HEK293 (cell line): ENCODE measurements around the gene VAMP5.
A peak's percentile ranks its signal among the peaks of the same experiment; 100 is the strongest.

Experiments used
- CTCF ChIA-PET: fragments of 350-600 bp; formaldehyde crosslinking; extraction: SDS; loops from one replicate; lab custom pipeline; 2021; ENCODE audit warnings: antibody characterized with exemption; lab: Yijun Ruan, JAX
- POLR2A ChIA-PET: fragments of 300-600 bp; formaldehyde crosslinking; extraction: SDS; loops from one replicate; lab custom pipeline; 2020; ENCODE audit warnings: antibody characterized with exemption, inconsistent platforms; lab: Yijun Ruan, JAX
- H3K27ac ChIP-seq: fragments of 200-500 bp; sonication (Bioruptor generic); 2 replicates; pipeline ENCODE4 v1.5.1; 2014; ENCODE audit warnings: low read depth, low read length, control low read depth, inconsistent platforms; ENCODE audit errors: extremely low read depth
- H3K36me3 ChIP-seq, 2 experiments: fragments of 200-500 bp in 1 of 2; sonication (Bioruptor generic) in 1 of 2; 1 replicate in 1 of 2; 2 replicates in 1 of 2; pipeline ENCODE4 v1.5.1; 2014 to 2017; ENCODE audit warnings: inconsistent platforms in 2 of 2, low read length in 2 of 2; ENCODE audit not compliant: control insufficient read depth in 2 of 2, insufficient read depth in 1 of 2
- H3K4me1 ChIP-seq: fragments of 200-500 bp; sonication (Bioruptor generic); 2 replicates; pipeline ENCODE4 v1.5.1; 2014; ENCODE audit warnings: mild to moderate bottlenecking, low read length, inconsistent platforms; ENCODE audit not compliant: control insufficient read depth, insufficient read depth
- H3K4me3 ChIP-seq: 2 replicates; pipeline ENCODE4 v1.5.1; 2011; ENCODE audit warnings: low read depth, mild to moderate bottlenecking, control low read depth, low read length, moderate library complexity
- H3K9me3 ChIP-seq: fragments of 200-500 bp; sonication (Bioruptor generic); 2 replicates; pipeline ENCODE4 v1.5.1; 2014; ENCODE audit warnings: low read depth, low read length, inconsistent platforms; ENCODE audit not compliant: control insufficient read depth, insufficient read depth
- ATF2 ChIP-seq: fragments of 450-650 bp; formaldehyde crosslinking; IDR thresholded peaks from 2 replicates; pipeline ENCODE4 v1.5.1; 2016; ENCODE audit warnings: missing biosample characterization, missing genetic modification characterization, low read depth
- MZF1 ChIP-seq: fragments of 450-650 bp; formaldehyde crosslinking; IDR thresholded peaks from 2 replicates; pipeline ENCODE4 v1.5.1; 2017; ENCODE audit warnings: missing biosample characterization, missing genetic modification characterization, borderline replicate concordance
- SCRT2 ChIP-seq: fragments of 450-650 bp; formaldehyde crosslinking; IDR thresholded peaks from 2 replicates; pipeline ENCODE4 v1.5.1; 2016; ENCODE audit warnings: missing biosample characterization, missing genetic modification characterization
- ZBTB8A ChIP-seq: fragments of 450-650 bp; formaldehyde crosslinking; IDR thresholded peaks from 2 replicates; pipeline ENCODE4 v1.5.1; 2016; ENCODE audit warnings: missing biosample characterization, missing genetic modification characterization
- ZFP3 ChIP-seq: fragments of 450-650 bp; formaldehyde crosslinking; IDR thresholded peaks from 2 replicates; pipeline ENCODE4 v1.5.1; 2016; ENCODE audit warnings: low read depth, missing biosample characterization, missing genetic modification characterization
- ZNF184 ChIP-seq: fragments of 450-650 bp; IDR thresholded peaks from 2 replicates; pipeline ENCODE4 v1.5.1; 2018; ENCODE audit warnings: missing biosample characterization, mild to moderate bottlenecking, missing genetic modification characterization
- ZNF23 ChIP-seq: fragments of 450-650 bp; formaldehyde crosslinking; IDR thresholded peaks from 2 replicates; pipeline ENCODE4 v1.5.1; 2016; ENCODE audit warnings: missing biosample characterization, missing genetic modification characterization, borderline replicate concordance
- ZNF292 ChIP-seq: fragments of 450-650 bp; formaldehyde crosslinking; IDR thresholded peaks from 2 replicates; pipeline ENCODE4 v1.5.1; 2016; ENCODE audit warnings: low read depth, missing biosample characterization, missing genetic modification characterization, borderline replicate concordance
- ZNF302 ChIP-seq: fragments of 450-650 bp; formaldehyde crosslinking; IDR thresholded peaks from 2 replicates; pipeline ENCODE4 v1.5.1; 2016; ENCODE audit warnings: missing biosample characterization, missing genetic modification characterization, low read depth
- ZNF350 ChIP-seq: fragments of 450-650 bp; formaldehyde crosslinking; IDR thresholded peaks from 2 replicates; pipeline ENCODE4 v1.5.0; 2017; ENCODE audit warnings: missing biosample characterization, mild to moderate bottlenecking, missing genetic modification characterization
- ZNF398 ChIP-seq: fragments of 450-650 bp; formaldehyde crosslinking; IDR thresholded peaks from 2 replicates; pipeline ENCODE4 v1.5.1; 2017; ENCODE audit warnings: missing biosample characterization, missing genetic modification characterization
- ZNF48 ChIP-seq: fragments of 450-650 bp; formaldehyde crosslinking; IDR thresholded peaks from 2 replicates; pipeline ENCODE4 v1.5.1; 2016; ENCODE audit warnings: missing biosample characterization, missing genetic modification characterization
- ZNF513 ChIP-seq: fragments of 450-650 bp; IDR thresholded peaks from 2 replicates; pipeline ENCODE4 v1.5.1; 2018; ENCODE audit warnings: missing biosample characterization, missing genetic modification characterization
- ZNF521 ChIP-seq: fragments of 450-650 bp; formaldehyde crosslinking; IDR thresholded peaks from 2 replicates; pipeline ENCODE4 v1.5.1; 2017; ENCODE audit warnings: missing biosample characterization, mild to moderate bottlenecking, missing genetic modification characterization
- ZNF530 ChIP-seq: fragments of 450-650 bp; formaldehyde crosslinking; IDR thresholded peaks from 2 replicates; pipeline ENCODE4 v1.5.1; 2016; ENCODE audit warnings: low read depth, missing biosample characterization, missing genetic modification characterization
- ZNF623 ChIP-seq: fragments of 450-650 bp; formaldehyde crosslinking; IDR thresholded peaks from 2 replicates; pipeline ENCODE4 v1.5.1; 2016; ENCODE audit warnings: missing biosample characterization, missing genetic modification characterization
- TF ChIP-seq, protein P1 (sequence below): fragments of 450-650 bp; formaldehyde crosslinking; IDR thresholded peaks from 2 replicates; pipeline ENCODE4 v1.5.1; 2016; ENCODE audit warnings: missing biosample characterization, missing genetic modification characterization
- TF ChIP-seq, protein P2 (sequence below): fragments of 450-650 bp; formaldehyde crosslinking; IDR thresholded peaks from 2 replicates; pipeline ENCODE4 v1.5.1; 2016; ENCODE audit warnings: missing biosample characterization, missing genetic modification characterization
- TF ChIP-seq, protein P3 (sequence below): fragments of 450-650 bp; formaldehyde crosslinking; IDR thresholded peaks from 2 replicates; pipeline ENCODE4 v1.5.1; 2016; ENCODE audit warnings: missing biosample characterization, missing genetic modification characterization, borderline replicate concordance

VAMP5 gene

DNA sequence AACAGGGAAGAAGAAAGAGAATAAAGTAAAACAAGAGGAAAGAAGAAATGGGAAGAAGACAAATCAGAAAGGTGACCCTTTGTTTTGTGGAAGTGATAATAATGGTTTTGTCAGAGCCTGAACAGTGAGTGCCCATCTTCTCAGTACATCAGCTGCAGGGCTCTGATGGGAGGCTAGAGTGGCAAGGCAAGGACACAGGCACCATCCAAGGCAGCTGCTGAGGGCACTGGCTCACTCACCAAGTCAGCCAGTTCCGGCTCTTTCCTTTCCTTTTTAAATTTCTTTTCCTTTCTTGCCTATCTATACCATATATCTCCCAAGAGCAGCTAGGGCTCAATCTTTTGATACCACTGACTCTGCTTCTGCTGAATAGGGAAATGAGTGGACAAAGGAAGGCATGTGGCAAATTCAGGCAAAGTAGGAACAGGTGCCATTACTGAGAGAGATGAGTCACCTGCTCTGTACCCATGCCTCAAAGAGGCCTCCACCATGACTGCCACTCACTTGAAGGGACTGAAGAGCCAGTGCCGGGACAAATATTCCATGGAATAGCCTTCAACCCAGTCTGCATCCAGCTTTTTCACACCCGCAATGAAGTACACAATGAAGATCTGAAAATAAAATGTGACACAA, 29.1 kb upstream of the VAMP5 start:
- no peaks in the 10 kb centered on the region for H3K9me3 ChIP-seq
- TF ChIP-seq ZBTB8A (no peak), ZNF530 (peak; percentile 78; the same call in 1 of the 2 replicates), SCRT2 (tag by site-specific recombination) (peak; percentile 47; the same call in 1 of the 2 replicates)
- ChIA-PET POLR2A (interaction anchor here (12.3 kb wide), 1 partner anchor 16 kb away, joined by 106 read pairs; the partner anchor contains the start of gene MAT2A), CTCF (interaction anchor here (0.6 to 9.8 kb wide), 5 partner anchors 31 to 1859 kb away, joined by 3 to 62 read pairs (median 3); no protein-coding TSS in a partner anchor)
- H3K36me3 ChIP-seq: peaks cover 27 to 84% of the 10 kb centered on the region in 2 experiments
- H3K27ac ChIP-seq: no peak overlapping the region
- no peaks in the 10 kb centered on the region for H3K4me1 ChIP-seq
- H3K4me3 ChIP-seq: no peak overlapping the region

DNA sequence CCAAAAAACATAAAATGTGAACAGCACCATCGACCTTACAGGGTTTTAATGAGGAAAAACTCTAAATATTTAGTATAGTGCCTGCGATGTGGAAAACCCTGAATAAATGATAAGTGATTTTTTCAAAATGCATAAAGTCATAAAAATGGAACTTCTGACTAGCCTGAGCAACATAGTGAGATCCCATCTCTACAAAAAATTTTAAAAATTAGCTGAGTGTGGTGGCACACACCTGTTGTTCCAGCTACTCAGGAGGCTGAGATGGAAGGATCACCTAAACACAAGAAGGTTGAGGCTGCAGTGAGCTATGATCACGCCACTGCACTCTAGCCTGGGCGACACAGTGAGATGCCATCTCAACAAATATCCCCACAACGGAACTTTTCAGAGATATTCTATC, 27.1 kb upstream of the VAMP5 start:
- no peaks in the 10 kb centered on the region for H3K4me1 ChIP-seq
- no peak overlapping the region for H3K4me3 ChIP-seq
- no peak overlapping the region for H3K27ac ChIP-seq
- TF ChIP-seq ATF2: no peak
- TF ChIP-seq ZNF521: no peak
- TF ChIP-seq SCRT2 (tag by site-specific recombination): peak; percentile 67
- no peak for TF ChIP-seq ZFP3 (tag by site-specific recombination)
- CTCF ChIA-PET: interaction anchor here (0.6 to 9.8 kb wide), 5 partner anchors 80 to 517 kb away, joined by 3 to 62 read pairs (median 3); no protein-coding TSS in a partner anchor
- H3K9me3 ChIP-seq: no peaks in the 10 kb centered on the region
- POLR2A ChIA-PET: interaction anchor here (1.1 to 12.3 kb wide), 4 partner anchors 11 to 139 kb away, joined by 4 to 106 read pairs (median 8); partner anchors contain the start of genes MAT2A, RNF181 and SH2D6
- H3K36me3 ChIP-seq: peaks cover 21 to 63% of the 10 kb centered on the region in 2 experiments

DNA sequence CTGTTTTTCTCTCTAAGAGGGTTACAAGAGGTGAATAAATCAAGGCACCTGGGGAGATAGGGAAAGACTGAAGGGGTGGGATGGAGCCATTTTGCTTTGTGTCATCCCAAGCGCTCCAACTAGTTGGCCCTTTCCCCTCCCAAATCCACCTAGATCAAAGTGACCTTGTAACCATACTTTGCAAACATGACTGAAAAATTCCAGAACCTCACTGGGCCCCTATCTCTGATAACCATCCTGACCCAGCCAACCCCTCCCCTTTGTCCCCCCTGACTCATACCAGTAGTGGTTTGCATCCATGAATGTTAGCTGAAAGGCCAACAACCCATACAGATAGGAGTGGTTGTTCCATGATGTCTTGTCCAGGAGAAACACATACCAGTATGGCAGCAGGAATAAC, 26.1 kb upstream of the VAMP5 start:
- peaks cover 21 to 53% of the 10 kb centered on the region in 2 experiments for H3K36me3 ChIP-seq
- no peak overlapping the region for H3K27ac ChIP-seq
- CTCF ChIA-PET: interaction anchor here (1.5 kb wide), 1 partner anchor 258 kb away, joined by 4 read pairs; no protein-coding TSS in a partner anchor
- H3K4me1 ChIP-seq: no peaks in the 10 kb centered on the region
- POLR2A ChIA-PET: interaction anchor here (0.9 kb wide), 1 partner anchor 18 kb away, joined by 3 read pairs; no protein-coding TSS in a partner anchor
- no peaks in the 10 kb centered on the region for H3K9me3 ChIP-seq
- no peak overlapping the region for H3K4me3 ChIP-seq
- no peak for TF ChIP-seq ZNF48
- no peak for TF ChIP-seq ZNF398 (tag by site-specific recombination)
- no peak for TF ChIP-seq ZNF302 (tag by site-specific recombination)
- TF ChIP-seq, protein P1, sequence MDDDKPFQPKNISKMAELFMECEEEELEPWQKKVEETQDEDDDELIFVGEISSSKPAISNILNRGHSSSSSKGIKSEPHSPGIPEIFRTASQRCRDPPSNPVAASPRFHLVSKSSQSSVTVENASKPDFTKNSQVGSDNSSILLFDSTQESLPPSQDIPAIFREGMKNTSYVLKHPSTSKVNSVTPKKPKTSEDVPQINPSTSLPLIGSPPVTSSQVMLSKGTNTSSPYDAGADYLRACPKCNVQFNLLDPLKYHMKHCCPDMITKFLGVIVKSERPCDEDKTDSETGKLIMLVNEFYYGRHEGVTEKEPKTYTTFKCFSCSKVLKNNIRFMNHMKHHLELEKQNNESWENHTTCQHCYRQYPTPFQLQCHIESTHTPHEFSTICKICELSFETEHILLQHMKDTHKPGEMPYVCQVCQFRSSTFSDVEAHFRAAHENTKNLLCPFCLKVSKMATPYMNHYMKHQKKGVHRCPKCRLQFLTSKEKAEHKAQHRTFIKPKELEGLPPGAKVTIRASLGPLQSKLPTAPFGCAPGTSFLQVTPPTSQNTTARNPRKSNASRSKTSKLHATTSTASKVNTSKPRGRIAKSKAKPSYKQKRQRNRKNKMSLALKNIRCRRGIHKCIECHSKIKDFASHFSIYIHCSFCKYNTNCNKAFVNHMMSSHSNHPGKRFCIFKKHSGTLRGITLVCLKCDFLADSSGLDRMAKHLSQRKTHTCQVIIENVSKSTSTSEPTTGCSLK: no peak
- no peak for TF ChIP-seq ZNF292 (tag by site-specific recombination)
- TF ChIP-seq ZNF623 (tag by site-specific recombination): no peak
- no peak for TF ChIP-seq ZNF513 (tag by site-specific recombination)
- no peak for TF ChIP-seq ZNF184 (tag by site-specific recombination)
- TF ChIP-seq, protein P2, sequence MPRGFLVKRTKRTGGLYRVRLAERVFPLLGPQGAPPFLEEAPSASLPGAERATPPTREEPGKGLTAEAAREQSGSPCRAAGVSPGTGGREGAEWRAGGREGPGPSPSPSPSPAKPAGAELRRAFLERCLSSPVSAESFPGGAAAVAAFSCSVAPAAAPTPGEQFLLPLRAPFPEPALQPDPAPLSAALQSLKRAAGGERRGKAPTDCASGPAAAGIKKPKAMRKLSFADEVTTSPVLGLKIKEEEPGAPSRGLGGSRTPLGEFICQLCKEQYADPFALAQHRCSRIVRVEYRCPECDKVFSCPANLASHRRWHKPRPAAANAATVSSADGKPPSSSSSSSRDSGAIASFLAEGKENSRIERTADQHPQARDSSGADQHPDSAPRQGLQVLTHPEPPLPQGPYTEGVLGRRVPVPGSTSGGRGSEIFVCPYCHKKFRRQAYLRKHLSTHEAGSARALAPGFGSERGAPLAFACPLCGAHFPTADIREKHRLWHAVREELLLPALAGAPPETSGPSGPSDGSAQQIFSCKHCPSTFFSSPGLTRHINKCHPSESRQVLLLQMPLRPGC (tag by site-specific recombination): no peak
- TF ChIP-seq, protein P3, sequence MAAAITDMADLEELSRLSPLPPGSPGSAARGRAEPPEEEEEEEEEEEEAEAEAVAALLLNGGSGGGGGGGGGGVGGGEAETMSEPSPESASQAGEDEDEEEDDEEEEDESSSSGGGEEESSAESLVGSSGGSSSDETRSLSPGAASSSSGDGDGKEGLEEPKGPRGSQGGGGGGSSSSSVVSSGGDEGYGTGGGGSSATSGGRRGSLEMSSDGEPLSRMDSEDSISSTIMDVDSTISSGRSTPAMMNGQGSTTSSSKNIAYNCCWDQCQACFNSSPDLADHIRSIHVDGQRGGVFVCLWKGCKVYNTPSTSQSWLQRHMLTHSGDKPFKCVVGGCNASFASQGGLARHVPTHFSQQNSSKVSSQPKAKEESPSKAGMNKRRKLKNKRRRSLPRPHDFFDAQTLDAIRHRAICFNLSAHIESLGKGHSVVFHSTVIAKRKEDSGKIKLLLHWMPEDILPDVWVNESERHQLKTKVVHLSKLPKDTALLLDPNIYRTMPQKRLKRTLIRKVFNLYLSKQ (tag by site-specific recombination): no peak
- no peak for TF ChIP-seq MZF1
- TF ChIP-seq ZNF350: no peak
- TF ChIP-seq ZNF23 (tag by site-specific recombination): no peak
